RWPE1 (cell line): ENCODE results near the gene DGKQ.

Experiments used
- CTCF ChIA-PET: fragments of 350-600 bp; sonication (Branson Sonifier 250); formaldehyde crosslinking; extraction: SDS; loops from one replicate; lab custom pipeline; 2021; lab: Yijun Ruan, JAX
- POLR2A ChIA-PET: fragments of 400-600 bp; formaldehyde crosslinking; extraction: SDS; loops from one replicate; lab custom pipeline; 2020; ENCODE audit warnings: antibody characterized with exemption; ENCODE audit not compliant: low non-redundant PET; lab: Yijun Ruan, JAX
- DNase-seq: peaks from one replicate; pipeline ENCODE4 v3.0.0; 2012; ENCODE audit warnings: low spot score
- H3K27ac ChIP-seq: fragments of 450-650 bp; 2 replicates; pipeline ENCODE4 v1.5.1; 2017
- TF ChIP-seq, protein P1 (sequence below): fragments of 450-650 bp; conservative IDR thresholded peaks from 2 replicates; pipeline ENCODE4 v1.5.1; 2017; ENCODE audit warnings: low read depth, mild to moderate bottlenecking

The DGKQ gene

DNA sequence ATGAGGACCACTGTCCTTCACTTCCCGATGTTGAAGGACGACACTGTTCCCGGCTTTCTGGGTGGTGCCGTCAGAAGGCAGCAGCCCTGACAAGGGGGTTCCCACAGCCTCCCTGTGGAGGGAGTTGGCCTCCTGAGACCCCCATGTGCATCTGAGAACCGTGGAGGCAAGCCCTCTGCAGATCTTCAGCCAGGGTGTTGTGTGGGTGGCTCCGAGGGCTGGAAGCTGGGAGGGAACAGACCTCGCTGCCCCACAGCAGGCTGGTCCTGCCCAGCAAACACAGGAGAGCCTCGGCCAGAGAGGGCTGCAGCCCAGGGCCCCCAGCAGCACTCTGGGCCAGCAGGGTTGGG, 16.2 kb downstream of the DGKQ start:
- no peak overlapping the region for H3K27ac ChIP-seq
- TF ChIP-seq, protein P1, sequence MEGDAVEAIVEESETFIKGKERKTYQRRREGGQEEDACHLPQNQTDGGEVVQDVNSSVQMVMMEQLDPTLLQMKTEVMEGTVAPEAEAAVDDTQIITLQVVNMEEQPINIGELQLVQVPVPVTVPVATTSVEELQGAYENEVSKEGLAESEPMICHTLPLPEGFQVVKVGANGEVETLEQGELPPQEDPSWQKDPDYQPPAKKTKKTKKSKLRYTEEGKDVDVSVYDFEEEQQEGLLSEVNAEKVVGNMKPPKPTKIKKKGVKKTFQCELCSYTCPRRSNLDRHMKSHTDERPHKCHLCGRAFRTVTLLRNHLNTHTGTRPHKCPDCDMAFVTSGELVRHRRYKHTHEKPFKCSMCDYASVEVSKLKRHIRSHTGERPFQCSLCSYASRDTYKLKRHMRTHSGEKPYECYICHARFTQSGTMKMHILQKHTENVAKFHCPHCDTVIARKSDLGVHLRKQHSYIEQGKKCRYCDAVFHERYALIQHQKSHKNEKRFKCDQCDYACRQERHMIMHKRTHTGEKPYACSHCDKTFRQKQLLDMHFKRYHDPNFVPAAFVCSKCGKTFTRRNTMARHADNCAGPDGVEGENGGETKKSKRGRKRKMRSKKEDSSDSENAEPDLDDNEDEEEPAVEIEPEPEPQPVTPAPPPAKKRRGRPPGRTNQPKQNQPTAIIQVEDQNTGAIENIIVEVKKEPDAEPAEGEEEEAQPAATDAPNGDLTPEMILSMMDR = no peak
- DNase-seq = no peak
- CTCF ChIA-PET = no interaction called here
- POLR2A ChIA-PET = no interaction called here

DNA sequence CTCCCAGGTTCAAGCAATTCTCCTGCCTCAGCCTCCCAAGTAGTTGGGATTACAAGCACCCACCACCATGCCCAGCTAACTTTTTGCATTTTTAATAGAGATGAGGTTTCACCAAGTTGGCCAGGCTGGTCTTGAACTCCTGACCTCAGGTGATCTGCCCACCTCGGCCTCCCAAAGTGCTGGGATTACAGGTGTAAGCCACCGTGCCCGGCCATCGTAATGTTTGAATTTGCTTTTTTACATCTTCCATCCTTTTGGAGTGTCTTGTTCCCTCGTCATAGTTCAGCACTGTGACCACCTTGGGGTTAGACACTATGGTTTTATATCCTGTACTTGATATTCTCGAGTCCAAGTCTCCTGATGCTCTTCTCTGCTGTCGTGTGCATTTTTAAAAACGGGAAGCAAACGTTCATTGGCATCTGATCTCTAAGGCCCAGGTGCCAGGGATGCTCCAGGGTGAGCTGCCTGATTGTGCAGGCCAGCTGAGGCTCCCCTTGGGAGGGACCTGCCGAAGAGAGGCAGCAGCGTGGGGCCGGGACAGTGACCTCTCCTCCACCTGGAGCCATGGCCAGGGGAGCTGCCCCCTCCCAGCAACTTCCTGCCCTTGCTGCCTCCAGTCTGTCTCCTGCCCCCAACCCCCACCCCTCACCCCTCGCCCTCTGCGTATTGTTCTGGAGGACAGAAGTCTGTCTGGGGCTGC, 16.7 kb downstream of the DGKQ start:
- no peak for DNase-seq
- no peak overlapping the region for H3K27ac ChIP-seq
- ChIA-PET POLR2A (no interaction called here), CTCF (no interaction called here)
- TF ChIP-seq, protein P1 = no peak

DNA sequence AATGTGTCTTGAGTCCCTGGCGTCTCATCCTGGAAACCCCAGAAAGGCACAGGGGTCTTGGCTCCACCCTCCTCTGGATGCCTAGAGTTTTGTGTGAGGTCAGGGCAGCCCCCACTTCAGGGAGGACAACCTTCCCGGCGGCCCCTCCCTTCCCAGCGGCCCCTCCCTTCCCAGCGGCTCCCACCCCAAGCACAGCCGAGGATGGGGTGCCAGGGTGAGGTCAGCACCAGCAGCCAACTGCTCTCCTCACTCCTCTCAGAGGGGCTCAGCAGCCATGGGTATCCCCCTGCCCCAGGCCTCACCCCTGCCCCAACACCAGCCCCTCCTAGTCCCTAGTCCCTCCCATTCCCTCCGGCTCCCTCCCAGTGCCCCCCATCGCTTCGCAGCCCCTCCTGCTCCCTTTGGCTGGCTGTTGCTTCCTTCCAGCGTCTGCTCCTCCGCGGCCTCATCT, 17.4 kb downstream of the DGKQ start:
- TF ChIP-seq, protein P1 = no peak
- DNase-seq = no peak
- ChIA-PET CTCF (no interaction called here), POLR2A (no interaction called here)
- no peak overlapping the region for H3K27ac ChIP-seq

DNA sequence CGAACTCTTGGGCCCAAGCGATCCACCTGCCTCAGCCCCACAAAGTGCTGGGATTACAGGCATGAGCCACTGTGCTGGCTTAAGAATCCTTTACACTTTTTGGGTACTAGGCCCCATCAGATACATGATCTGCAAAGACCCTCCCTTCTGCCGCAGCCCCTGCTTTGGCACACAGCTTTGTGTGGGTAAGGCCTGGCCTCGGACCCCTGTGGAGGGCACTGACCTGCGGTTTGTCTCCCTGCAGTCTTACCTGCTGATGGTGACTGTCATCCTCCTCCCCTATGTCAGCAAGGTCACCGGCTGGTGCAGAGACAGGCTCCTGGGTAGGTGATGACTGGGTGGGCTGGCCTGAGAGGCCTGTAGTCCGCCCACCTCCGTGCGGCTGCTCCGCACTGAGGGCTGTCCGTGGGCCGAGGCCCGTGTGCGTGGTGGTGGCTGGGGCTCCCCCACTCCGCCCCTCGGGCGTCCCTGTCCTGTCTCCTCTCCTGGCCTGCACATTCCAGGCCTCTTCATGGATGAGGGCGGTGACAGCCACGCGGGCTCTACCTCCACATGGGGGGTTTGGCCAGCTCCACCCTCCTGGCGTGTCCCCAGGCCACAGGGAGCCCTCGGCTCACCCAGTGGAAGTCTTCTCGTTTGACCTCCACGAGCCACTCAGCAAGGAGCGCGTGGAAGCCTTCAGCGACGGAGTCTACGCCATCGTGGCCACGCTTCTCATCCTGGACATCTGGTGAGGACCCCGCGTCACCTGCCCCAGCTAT, 18.0 kb downstream of the DGKQ start:
- no peak for DNase-seq
- ChIA-PET CTCF (no interaction called here), POLR2A (no interaction called here)
- no peak overlapping the region for H3K27ac ChIP-seq
- TF ChIP-seq, protein P1 = no peak

DNA sequence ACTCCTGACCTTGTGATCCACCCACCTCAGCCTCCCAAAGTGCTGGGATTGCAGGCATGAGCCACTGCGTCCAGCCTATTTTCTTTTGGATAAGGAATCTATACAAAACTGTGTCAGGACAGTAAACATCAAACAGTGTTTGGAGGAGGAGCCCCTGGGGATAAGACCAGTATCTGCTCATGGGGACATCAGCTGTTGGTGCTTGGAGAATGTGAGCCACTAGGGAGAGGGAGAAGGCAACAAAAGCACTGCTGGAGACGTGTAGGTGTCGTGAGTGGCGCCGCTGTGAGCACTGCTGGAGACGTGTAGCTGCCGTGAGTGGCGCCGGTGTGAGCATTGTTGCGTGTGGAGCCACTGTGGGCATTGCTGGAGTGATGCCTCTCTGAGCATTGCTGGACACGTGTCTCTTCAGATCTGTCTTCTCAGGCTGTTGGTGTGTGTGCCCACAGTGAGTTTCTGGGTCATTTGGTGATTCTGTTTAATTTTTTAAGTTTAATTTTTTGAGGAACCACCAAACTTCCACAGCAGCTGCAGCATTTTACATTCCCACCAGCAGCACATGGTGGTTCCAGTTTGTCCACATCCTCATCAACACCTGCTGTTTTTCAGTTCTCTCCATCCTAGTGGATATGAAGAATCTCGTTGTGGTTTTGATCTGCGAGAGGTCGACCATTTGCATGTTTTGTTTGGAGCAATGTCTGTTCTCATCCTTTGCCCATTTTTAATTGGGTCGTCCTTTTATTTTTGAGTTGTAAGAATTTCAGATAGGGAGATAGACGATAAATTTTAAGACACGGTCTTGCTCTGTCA, 19.0 kb downstream of the DGKQ start:
- H3K27ac ChIP-seq = no peak overlapping the region
- ChIA-PET CTCF (no interaction called here), POLR2A (no interaction called here)
- TF ChIP-seq, protein P1 = no peak
- DNase-seq = no peak

DNA sequence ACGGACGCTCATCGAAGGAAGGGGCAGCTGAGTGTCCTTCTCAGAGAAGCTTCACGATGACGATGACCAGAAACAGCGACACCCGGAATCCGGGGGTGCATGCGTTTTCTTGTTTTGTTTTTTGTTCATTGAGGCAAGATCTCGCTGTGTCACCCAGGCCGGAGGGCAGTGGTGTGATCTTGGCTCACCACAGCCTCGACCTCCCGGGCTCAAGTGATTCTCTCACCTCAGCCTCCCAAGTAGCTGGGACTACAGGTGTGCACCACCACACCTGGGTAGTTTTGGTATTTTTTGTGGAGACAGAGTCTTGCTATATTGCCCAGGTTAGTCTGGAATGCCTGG, 19.8 kb downstream of the DGKQ start:
- H3K27ac ChIP-seq = no peak overlapping the region
- TF ChIP-seq, protein P1 = no peak
- ChIA-PET POLR2A (no interaction called here), CTCF (no interaction called here)
- DNase-seq = no peak
